Muscle of leg (tissue), 11 donors: ENCODE measurements around the gene ZNF556. TPM values are rescaled to one million over a fixed set of nuclear protein-coding genes. Genes with fewer than 3 reads are reported as not detected.
A peak's percentile ranks its signal among the peaks of the same experiment; 100 is the strongest.

Source experiments
- DNase-seq: peaks from one replicate; pipeline ENCODE4 v3.0.0; 2013
- H3K27ac ChIP-seq: one replicate; pipeline ENCODE4 v1.5.1; 2013; ENCODE audit warnings: mild to moderate bottlenecking, low read length, control low read depth
- H3K27me3 ChIP-seq: one replicate; pipeline ENCODE4 v1.6.1; 2013; ENCODE audit warnings: low read length; ENCODE audit not compliant: control insufficient read depth, insufficient read depth
- H3K36me3 ChIP-seq: one replicate; pipeline ENCODE4 v1.6.1; 2013; ENCODE audit warnings: low read length; ENCODE audit not compliant: control insufficient read depth, insufficient read depth
- H3K4me1 ChIP-seq: one replicate; pipeline ENCODE4 v1.6.1; 2013; ENCODE audit warnings: low read length; ENCODE audit not compliant: control insufficient read depth, insufficient read depth
- H3K4me3 ChIP-seq: one replicate; pipeline ENCODE4 v1.5.1; 2013; ENCODE audit warnings: low read length, control low read depth
- H3K9me3 ChIP-seq: replicated peaks from 2 replicates; pipeline ENCODE4 v1.6.1; 2013; ENCODE audit warnings: low read depth, low read length; ENCODE audit not compliant: control insufficient read depth
- WGBS: methylation state at CpG from one replicate; pipeline ENCODE4 v1.1.5; 2013; ENCODE audit warnings: missing lambda C conversion rate; ENCODE audit not compliant: insufficient coverage; 5-methylcytosine and 5-hydroxymethylcytosine counted together
- polyA plus RNA-seq, 8 donors: library from polyadenylated mRNA; unstranded; fragments of 120-200 nt; gene quantifications; one replicate each; pipeline versions ENCODE4 v1.2.1 to v1.2.3, GENCODE V29; 2013; ENCODE audit warnings: inconsistent platforms in 1 of 8, low replicate concordance in 1 of 8; ENCODE audit not compliant: insufficient read length in 8 of 8, insufficient read depth in 1 of 8
- total RNA-seq: library from RNA; stranded (reverse); fragments of 120-200 nt; gene quantifications from one replicate; pipeline ENCODE4 v1.2.4, GENCODE V29; 2013

Gene ZNF556
- total and polyA plus RNA-seq, 9 donors, result 20.7 to 38.3 (median 34.8) TPM

DNA sequence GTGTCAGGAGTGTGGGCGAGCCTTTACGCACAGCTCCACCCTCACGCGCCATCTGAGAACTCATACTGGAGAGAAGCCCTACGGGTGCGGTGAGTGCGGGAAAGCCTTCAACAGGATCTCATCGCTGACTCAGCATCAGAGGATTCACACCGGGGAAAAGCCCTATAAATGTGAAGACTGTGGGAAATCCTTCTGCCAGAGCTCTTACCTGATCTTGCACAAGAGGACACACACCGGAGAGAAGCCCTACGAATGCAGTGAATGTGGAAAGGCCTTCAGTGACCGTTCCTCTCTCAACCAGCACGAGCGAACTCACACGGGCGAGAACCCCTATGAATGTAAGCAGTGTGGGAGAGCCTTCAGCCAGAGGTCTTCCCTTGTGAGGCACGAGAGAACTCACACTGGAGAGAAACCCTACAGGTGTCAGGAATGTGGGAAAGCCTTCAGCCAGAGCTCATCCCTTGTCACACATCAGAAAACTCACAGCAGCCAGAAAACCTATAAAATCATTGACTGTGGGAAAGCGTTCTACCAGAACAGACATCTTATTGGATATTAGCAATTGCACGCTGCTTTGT lies 32.8 kb upstream of the ZNF556 start:
- peaks cover 63% of the 10 kb centered on the region for H3K9me3 ChIP-seq
- H3K4me3 ChIP-seq, result no peak overlapping the region
- WGBS, result 99% methylated on average over 17 of the region's 19 CpGs
- no peak overlapping the region for H3K27ac ChIP-seq
- no peaks in the 10 kb centered on the region for H3K27me3 ChIP-seq
- no peak for DNase-seq
- H3K36me3 ChIP-seq, result peaks cover 45% of the 10 kb centered on the region
- H3K4me1 ChIP-seq, result no peaks in the 10 kb centered on the region

DNA sequence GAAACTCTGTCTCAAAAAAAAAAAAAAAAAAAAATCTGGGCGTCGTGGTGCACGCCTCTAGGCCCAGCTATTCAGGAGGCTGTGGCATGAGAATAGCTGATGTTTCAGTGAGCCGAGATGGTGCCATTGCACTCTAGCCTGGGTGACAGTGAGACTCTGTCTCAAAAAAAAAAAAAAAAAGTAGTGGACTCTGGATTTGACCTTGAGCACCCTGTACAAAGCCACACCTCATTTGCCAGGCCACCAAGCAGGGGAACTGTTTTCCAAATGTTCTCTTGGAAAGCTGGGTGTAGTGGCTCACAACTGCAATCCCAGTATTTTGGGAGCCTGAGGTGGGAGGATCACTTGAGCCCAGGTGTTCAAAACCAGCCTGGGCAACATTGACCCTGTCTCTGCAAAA lies 29.7 kb upstream of the ZNF556 start:
- peaks cover 37% of the 10 kb centered on the region for H3K36me3 ChIP-seq
- H3K4me1 ChIP-seq, result peaks cover 4% of the 10 kb centered on the region
- no peak for DNase-seq
- no peak overlapping the region for H3K4me3 ChIP-seq
- 100% methylated on average over 1 of the region's 4 CpGs for WGBS
- H3K27ac ChIP-seq, result no peak overlapping the region
- no peaks in the 10 kb centered on the region for H3K27me3 ChIP-seq
- peaks cover 45% of the 10 kb centered on the region for H3K9me3 ChIP-seq

- H3K9me3 ChIP-seq, result peaks cover 16% of the 10 kb centered on the region
- peaks cover 20% of the 10 kb centered on the region for H3K36me3 ChIP-seq
- peak; percentile 100 for DNase-seq
- WGBS, result under 1% methylated on average over 106 of the region's 106 CpGs
- peak within 1 kb of the TSS; percentile 88 for H3K4me3 ChIP-seq
- no peaks in the 10 kb centered on the region for H3K27me3 ChIP-seq
- H3K27ac ChIP-seq, result peak within 1 kb of the TSS; percentile 96
- peaks cover 22% of the 10 kb centered on the region for H3K4me1 ChIP-seq
Measured at GRCh38 chr19:2840794-2841791, 26.0 kb upstream of the ZNF556 start, which contains the start of gene ZNF555. TSS of gene ZNF555 (plus strand) at chr19:2841475. CDS start at chr19:2841573, 98 bp downstream.

- H3K9me3 ChIP-seq, result peaks cover 7% of the 10 kb centered on the region
- peaks cover 12% of the 10 kb centered on the region for H3K36me3 ChIP-seq
- peak overlapping the region; percentile 42 for H3K27ac ChIP-seq
- peak; percentile 16 for DNase-seq
- peak overlapping the region; percentile 88 for H3K4me3 ChIP-seq
- H3K27me3 ChIP-seq, result no peaks in the 10 kb centered on the region
- under 1% methylated on average over 59 of the region's 62 CpGs for WGBS
- H3K4me1 ChIP-seq, result peaks cover 27% of the 10 kb centered on the region
Measured at GRCh38 chr19:2841855-2842574, 25.1 kb upstream of the ZNF556 start.

DNA sequence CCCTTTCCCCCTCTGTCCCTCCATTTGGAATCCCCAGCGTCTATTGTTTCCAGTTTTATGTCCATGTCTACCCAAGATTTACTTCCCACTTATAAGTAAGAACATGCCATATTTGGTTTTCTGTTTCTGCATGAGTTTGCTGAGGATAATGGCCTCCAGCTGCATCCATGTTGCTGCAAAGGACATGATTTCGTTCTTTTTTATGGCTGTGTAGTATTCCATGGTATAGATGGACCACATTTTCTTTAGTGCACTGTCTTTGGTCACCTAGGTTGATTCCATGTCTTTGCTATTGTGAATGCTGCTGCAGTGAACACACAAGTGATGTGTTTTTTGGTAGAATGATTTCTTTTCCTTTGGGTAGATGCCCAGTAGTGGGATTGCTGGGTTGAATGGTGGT lies 22.0 kb upstream of the ZNF556 start:
- peaks cover 11% of the 10 kb centered on the region for H3K9me3 ChIP-seq
- peaks cover 15% of the 10 kb centered on the region for H3K36me3 ChIP-seq
- H3K4me3 ChIP-seq, result no peak overlapping the region
- H3K27ac ChIP-seq, result peak overlapping the region; percentile 76
- no peaks in the 10 kb centered on the region for H3K27me3 ChIP-seq
- peaks cover 49% of the 10 kb centered on the region for H3K4me1 ChIP-seq
- no CpG with 5 or more reads among the region's 2 CpGs for WGBS
- no peak for DNase-seq

- Histone ChIP-seq H3K36me3 (peaks cover 22% of the 10 kb centered on the region), H3K4me3 (no peak overlapping the region), H3K9me3 (peaks cover 18% of the 10 kb centered on the region), H3K27me3 (no peaks in the 10 kb centered on the region), H3K27ac (peak overlapping the region; percentile 76), H3K4me1 (peaks cover 53% of the 10 kb centered on the region)
- WGBS, result 78% methylated on average over 12 of the region's 13 CpGs
- peak; percentile 56 for DNase-seq
Measured at GRCh38 chr19:2846180-2846894, 20.8 kb upstream of the ZNF556 start.

- Histone ChIP-seq H3K27ac (peak overlapping the region; percentile 59), H3K27me3 (no peaks in the 10 kb centered on the region), H3K4me1 (peaks cover 48% of the 10 kb centered on the region), H3K9me3 (peaks cover 29% of the 10 kb centered on the region), H3K36me3 (peaks cover 34% of the 10 kb centered on the region), H3K4me3 (no peak overlapping the region)
- 100% methylated on average over 3 of the region's 3 CpGs for WGBS
- DNase-seq, result no peak
Measured at GRCh38 chr19:2847507-2847906, 19.6 kb upstream of the ZNF556 start.

DNA sequence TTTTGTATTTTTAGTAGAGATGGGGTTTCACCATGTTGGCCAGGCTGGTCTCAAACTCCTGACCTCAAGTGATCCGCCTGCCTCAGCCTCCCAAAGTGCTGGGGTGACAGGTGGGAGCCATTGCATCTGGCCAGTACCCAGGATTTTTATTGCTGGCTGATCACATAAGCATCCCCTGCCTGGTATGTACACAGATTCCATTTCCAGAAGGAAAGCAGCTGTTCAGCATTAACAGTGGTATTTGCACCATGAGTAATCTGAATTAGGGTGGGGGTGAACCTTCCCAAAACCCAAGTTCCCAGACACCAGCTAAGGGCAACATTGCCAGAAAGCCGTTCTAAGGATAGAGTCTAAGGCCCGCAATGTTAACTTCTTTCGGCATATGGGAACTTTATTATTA lies 18.5 kb upstream of the ZNF556 start:
- 57% methylated on average over 1 of the region's 4 CpGs for WGBS
- peaks cover 45% of the 10 kb centered on the region for H3K4me1 ChIP-seq
- H3K9me3 ChIP-seq, result peaks cover 40% of the 10 kb centered on the region
- H3K27ac ChIP-seq, result peak overlapping the region; percentile 89
- no peak overlapping the region for H3K4me3 ChIP-seq
- peak; percentile 91 for DNase-seq
- no peaks in the 10 kb centered on the region for H3K27me3 ChIP-seq
- H3K36me3 ChIP-seq, result peaks cover 41% of the 10 kb centered on the region

DNA sequence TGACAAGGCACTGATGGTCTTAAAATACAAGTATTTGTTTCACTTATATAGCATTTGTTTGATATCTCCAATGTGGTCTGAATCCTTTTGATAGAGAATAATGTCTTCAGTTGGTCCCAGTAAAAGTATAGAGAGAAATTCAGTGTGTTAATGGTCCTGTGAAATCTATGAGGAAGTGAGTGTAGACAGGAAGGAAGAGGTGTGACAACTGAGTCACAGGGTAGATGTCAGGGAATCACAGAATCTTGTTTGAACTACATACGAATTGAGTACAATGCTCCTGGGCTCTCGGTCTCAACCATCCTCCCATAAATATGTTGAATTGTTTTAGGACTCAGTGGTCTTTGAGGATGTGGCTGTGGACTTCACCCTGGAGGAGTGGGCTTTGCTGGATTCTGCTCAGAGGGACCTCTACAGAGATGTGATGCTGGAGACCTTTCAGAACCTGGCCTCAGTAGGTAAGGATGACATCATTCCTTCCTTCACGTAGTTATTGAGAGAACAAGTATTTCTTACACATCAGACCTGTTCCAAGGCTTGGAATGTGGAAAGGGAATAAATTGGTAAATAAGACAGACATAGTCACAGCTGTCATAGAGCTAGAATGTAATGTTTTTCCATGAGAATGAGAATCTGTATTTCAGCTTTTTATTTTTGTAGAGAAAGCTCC lies 16.7 kb upstream of the ZNF556 start:
- Histone ChIP-seq H3K27ac (peak overlapping the region; percentile 89), H3K9me3 (peaks cover 51% of the 10 kb centered on the region), H3K4me3 (no peak overlapping the region), H3K4me1 (peaks cover 37% of the 10 kb centered on the region), H3K27me3 (no peaks in the 10 kb centered on the region), H3K36me3 (peaks cover 45% of the 10 kb centered on the region)
- DNase-seq, result no peak
- no CpG with 5 or more reads among the region's 3 CpGs for WGBS
